CD4-positive, alpha-beta T cell (primary cell): ENCODE measurements around the gene VPS51. TPM values are rescaled to one million over a fixed set of nuclear protein-coding genes. Genes with fewer than 3 reads are reported as not detected.

Experiments
- ATAC-seq: fragments of 200-7000 bp; cut with Tn5 transposase; one replicate; pipeline ENCODE4 v1.10.0; 2022; ENCODE audit warnings: mild to moderate bottlenecking; ENCODE audit not compliant: poor library complexity
- CTCF ChIA-PET: fragments of 350-600 bp; sonication (Branson Sonifier 250); formaldehyde crosslinking; loops from one replicate; lab custom pipeline; 2021; ENCODE audit warnings: antibody characterized with exemption, inconsistent platforms; lab: Charles Lee
- POLR2A ChIA-PET: fragments of 350-600 bp; sonication (Branson Sonifier 250); formaldehyde crosslinking; loops from one replicate; lab custom pipeline; 2021; ENCODE audit warnings: antibody characterized with exemption, inconsistent platforms; lab: Charles Lee
- DNase-seq, 14 experiments: peaks; one replicate each; pipeline ENCODE4 v3.0.0-alpha.2; 2013 to 2020; ENCODE audit warnings: mixed read lengths in 2 of 14
- H3K27ac ChIP-seq, 2 donors: one replicate each; pipeline versions ENCODE4 v1.5.1 to v1.7.0; 2013; ENCODE audit warnings: low read length in 2 of 2, low read depth in 1 of 2, mild to moderate bottlenecking in 1 of 2
- H3K27me3 ChIP-seq, 2 experiments: 1 replicate in 1 of 2; 2 replicates in 1 of 2; pipeline versions ENCODE4 v1.6.1 to v1.7.0; 2013; ENCODE audit warnings: low read length in 2 of 2, control low read depth in 1 of 2, mild to moderate bottlenecking in 1 of 2, moderate library complexity in 1 of 2; ENCODE audit not compliant: insufficient read depth in 2 of 2, control insufficient read depth in 1 of 2
- H3K36me3 ChIP-seq: one replicate; pipeline ENCODE4 v1.6.1; 2013; ENCODE audit warnings: low read length, control low read depth; ENCODE audit not compliant: insufficient read depth
- H3K4me1 ChIP-seq: one replicate; pipeline ENCODE4 v1.6.1; 2013; ENCODE audit warnings: low read length, control low read depth; ENCODE audit not compliant: insufficient read depth
- H3K4me3 ChIP-seq: one replicate; pipeline ENCODE4 v1.5.1; 2013; ENCODE audit warnings: mild to moderate bottlenecking, low read length, moderate library complexity
- H3K9me3 ChIP-seq, 2 experiments: 1 replicate in 1 of 2; 2 replicates in 1 of 2; pipeline versions ENCODE4 v1.6.1 to v1.7.0; 2013; ENCODE audit warnings: low read length in 2 of 2, mild to moderate bottlenecking in 2 of 2, control low read depth in 1 of 2, moderate library complexity in 1 of 2; ENCODE audit not compliant: control insufficient read depth in 1 of 2, insufficient read depth in 1 of 2
- H3K27ac Mint-ChIP-seq: one replicate; pipeline ENCODE4 v1.8.0; 2020; ENCODE audit warnings: mixed read lengths
- H3K27me3 Mint-ChIP-seq: one replicate; pipeline ENCODE4 v1.8.0; 2021; ENCODE audit warnings: mixed read lengths
- H3K36me3 Mint-ChIP-seq: one replicate; pipeline ENCODE4 v1.8.0; 2021; ENCODE audit warnings: low read depth, mixed read lengths
- H3K4me1 Mint-ChIP-seq: one replicate; pipeline ENCODE4 v1.8.0; 2021; ENCODE audit warnings: low read depth, mixed read lengths
- H3K4me3 Mint-ChIP-seq: one replicate; pipeline ENCODE4 v1.8.0; 2020; ENCODE audit warnings: mild to moderate bottlenecking, mixed read lengths
- H3K9me3 Mint-ChIP-seq: one replicate; pipeline ENCODE4 v1.8.0; 2020; ENCODE audit warnings: mixed read lengths
- intact Hi-C, 2 experiments: fragments of 100-400 bp; cut with DNase I in 1 of 2; cut with micrococcal nuclease in 1 of 2; formaldehyde crosslinking; loops; one replicate each; pipeline versions ENCODE4 v1.15.1 to v1.9.0; 2023 to 2025; cut with DNase I, micrococcal nuclease
- total RNA-seq, 174 experiments: library from RNA in 2 of 174; stranded (reverse) in 2 of 174; gene quantifications; one replicate each; pipeline ENCODE4 v1.2.3 and lab custom pipeline; 2021 to 2026
- TF ChIP-seq, protein P1 (sequence below): fragments of 200-600 bp; IDR thresholded peaks from one replicate; pipeline ENCODE4 v1.8.0; 2022; ENCODE audit warnings: antibody characterized with exemption, mild to moderate bottlenecking

Gene VPS51
- total RNA-seq, 2 experiments from 2014 or later, result 243 to 246 TPM

DNA sequence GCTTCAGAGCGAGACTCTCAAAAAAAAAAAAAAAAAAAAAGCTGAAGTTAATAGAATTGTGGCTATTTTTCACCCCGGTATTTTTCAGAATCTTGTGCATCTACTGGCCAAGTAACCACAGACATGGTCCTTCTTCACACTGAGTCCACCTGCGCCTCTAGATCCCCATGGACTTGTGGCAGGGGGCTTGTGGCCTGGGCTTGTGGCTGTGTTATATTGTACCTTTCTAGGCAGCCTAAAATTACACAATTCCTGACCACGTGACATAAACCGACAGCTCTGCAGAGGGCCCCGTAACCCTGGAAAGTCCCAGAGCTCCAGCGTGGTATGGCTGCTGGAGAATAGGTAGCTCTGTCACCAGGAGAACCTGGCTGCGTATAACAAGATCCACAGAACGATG lies 26.8 kb upstream of the VPS51 start:
- TF ChIP-seq, protein P1, sequence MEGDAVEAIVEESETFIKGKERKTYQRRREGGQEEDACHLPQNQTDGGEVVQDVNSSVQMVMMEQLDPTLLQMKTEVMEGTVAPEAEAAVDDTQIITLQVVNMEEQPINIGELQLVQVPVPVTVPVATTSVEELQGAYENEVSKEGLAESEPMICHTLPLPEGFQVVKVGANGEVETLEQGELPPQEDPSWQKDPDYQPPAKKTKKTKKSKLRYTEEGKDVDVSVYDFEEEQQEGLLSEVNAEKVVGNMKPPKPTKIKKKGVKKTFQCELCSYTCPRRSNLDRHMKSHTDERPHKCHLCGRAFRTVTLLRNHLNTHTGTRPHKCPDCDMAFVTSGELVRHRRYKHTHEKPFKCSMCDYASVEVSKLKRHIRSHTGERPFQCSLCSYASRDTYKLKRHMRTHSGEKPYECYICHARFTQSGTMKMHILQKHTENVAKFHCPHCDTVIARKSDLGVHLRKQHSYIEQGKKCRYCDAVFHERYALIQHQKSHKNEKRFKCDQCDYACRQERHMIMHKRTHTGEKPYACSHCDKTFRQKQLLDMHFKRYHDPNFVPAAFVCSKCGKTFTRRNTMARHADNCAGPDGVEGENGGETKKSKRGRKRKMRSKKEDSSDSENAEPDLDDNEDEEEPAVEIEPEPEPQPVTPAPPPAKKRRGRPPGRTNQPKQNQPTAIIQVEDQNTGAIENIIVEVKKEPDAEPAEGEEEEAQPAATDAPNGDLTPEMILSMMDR, result no peak
- Histone ChIP-seq H3K36me3 (no peaks in the 10 kb centered on the region), H3K27ac (no peak overlapping the region), H3K27me3 (no peaks in the 10 kb centered on the region), H3K4me3 (no peak overlapping the region), H3K9me3 (no peaks in the 10 kb centered on the region), H3K4me1 (no peaks in the 10 kb centered on the region)
- Mint-ChIP-seq H3K27ac (no peak overlapping the region), H3K4me3 (no peak overlapping the region), H3K27me3 (no peaks in the 10 kb centered on the region), H3K9me3 (no peaks in the 10 kb centered on the region), H3K4me1 (no peaks in the 10 kb centered on the region), H3K36me3 (no peaks in the 10 kb centered on the region)
- ATAC-seq, result no peak
- DNase-seq, result no peak
- ChIA-PET POLR2A (no interaction called here), CTCF (no interaction called here)
- intact Hi-C loops, result no loop called here

DNA sequence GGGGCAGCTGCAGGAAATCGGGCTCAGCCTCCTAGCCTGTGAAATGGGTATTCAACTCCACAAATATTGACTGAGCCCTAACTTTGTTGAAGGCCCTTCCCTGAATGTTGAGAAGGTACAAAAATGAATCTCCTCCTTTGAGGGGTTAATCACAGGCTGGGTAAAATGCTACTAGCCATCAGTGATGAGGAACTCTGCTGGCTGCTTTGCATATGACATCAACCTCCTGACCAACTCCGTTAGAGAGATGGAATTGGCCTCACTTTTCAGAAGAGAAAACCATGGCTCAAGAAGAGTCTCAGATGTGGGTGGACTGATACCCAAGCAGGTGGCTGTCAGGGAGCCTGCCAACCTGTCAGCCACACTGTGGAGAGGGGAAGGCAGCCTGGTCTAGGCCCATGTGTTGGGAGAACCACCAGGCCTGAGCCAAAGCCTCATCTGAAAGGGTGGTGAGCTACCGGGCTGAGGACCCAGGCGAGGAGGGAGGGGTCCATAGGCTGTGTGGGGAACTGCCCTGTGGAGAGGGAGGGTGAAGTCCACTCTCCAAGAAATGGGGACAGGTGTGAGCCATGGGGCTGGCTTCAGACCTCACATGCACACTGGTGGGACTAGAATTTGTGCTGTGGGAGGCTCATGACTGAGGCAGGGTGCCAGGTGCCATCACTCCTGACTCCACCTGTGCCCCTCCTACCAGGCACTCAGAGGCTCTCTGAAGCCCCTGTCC lies 23.9 kb upstream of the VPS51 start:
- Mint-ChIP-seq H3K27ac (no peak overlapping the region), H3K27me3 (no peaks in the 10 kb centered on the region), H3K9me3 (no peaks in the 10 kb centered on the region), H3K4me3 (no peak overlapping the region), H3K4me1 (no peaks in the 10 kb centered on the region), H3K36me3 (no peaks in the 10 kb centered on the region)
- TF ChIP-seq, protein P1, result no peak
- no peak overlapping the region for H3K4me3 ChIP-seq
- ChIA-PET POLR2A (no interaction called here), CTCF (no interaction called here)
- no peaks in the 10 kb centered on the region for H3K27me3 ChIP-seq
- no peaks in the 10 kb centered on the region for H3K9me3 ChIP-seq
- no peak for DNase-seq
- no peak for ATAC-seq
- H3K27ac ChIP-seq, result no peak overlapping the region
- no peaks in the 10 kb centered on the region for H3K4me1 ChIP-seq
- intact Hi-C loops, result no loop called here
- no peaks in the 10 kb centered on the region for H3K36me3 ChIP-seq

DNA sequence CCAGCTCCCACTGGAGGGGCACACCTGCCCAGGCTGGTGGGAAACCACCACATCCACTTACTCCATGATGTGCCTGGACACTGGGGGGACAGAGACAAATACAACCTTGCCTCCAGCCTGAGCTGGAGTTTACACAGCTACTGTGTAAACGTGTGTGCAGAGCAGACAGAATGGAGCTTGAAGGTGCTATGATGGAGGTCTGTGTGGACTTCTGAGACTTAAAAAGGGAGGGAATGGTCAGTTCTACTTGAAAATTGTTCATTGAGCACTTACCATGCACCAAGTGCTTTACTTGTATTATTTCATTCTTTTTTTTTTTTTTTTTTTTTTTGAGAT lies 23.4 kb upstream of the VPS51 start:
- Mint-ChIP-seq H3K4me1 (no peaks in the 10 kb centered on the region), H3K27me3 (no peaks in the 10 kb centered on the region), H3K27ac (no peak overlapping the region), H3K9me3 (no peaks in the 10 kb centered on the region), H3K4me3 (no peak overlapping the region), H3K36me3 (no peaks in the 10 kb centered on the region)
- intact Hi-C loops, result no loop called here
- ChIA-PET POLR2A (no interaction called here), CTCF (no interaction called here)
- Histone ChIP-seq H3K27ac (no peak overlapping the region), H3K4me3 (no peak overlapping the region), H3K4me1 (no peaks in the 10 kb centered on the region), H3K27me3 (no peaks in the 10 kb centered on the region), H3K36me3 (no peaks in the 10 kb centered on the region), H3K9me3 (no peaks in the 10 kb centered on the region)
- DNase-seq (no peak), ATAC-seq (no peak)
- TF ChIP-seq, protein P1, result no peak
